Activated CD4-positive, alpha-beta T cell treated with anti-CD3 and anti-CD28 coated beads, Interleukin-2, Interleukin-4, amounts not matched to agents 100 ng/mL and 50 ng/mL, durations not matched to agents 16 hours and 8 hours (primary cell): ENCODE results near the gene PYGB.

Experiments
- DNase-seq: peaks from one replicate; pipeline ENCODE4 v3.0.0-alpha.2; 2020; ENCODE audit warnings: low spot score

Gene PYGB

DNA sequence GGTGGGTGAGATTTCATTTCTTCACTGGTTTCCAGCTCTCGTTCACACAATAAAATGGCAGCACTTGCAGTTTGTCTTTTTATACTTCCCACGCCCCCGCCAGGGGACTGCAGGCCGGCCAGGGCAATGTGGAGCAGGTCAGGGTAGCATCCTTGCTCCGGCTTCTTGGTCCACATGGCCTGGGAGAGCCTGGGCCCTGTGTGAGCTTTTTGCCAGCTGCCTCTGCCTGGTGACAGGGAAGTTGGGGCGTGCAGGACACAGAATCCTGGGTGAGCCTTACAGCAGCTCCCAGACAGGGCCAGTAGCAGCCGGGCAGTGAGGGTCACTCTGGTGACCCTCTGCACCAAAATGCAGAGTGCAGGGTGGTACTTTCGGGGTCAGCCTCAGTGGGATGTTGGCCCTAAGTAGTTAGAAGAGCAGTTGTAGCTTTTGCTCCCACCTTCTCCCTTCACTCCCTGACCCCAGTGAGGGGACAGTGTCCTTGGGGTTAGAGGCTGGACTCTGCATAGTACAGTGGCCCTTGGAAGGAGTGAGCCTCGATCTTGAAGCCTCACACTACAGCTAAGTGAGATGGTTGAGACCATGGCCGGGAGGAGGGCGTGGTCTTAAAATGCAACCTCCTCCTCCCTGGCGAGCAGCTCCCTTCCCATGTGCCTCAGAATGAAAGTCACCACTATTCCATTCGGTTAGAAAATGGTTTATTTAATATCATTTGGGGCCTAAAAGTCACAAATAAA, 23.8 kb downstream of the PYGB start:
- DNase-seq: no peak

- no peak for DNase-seq
These were observed 24.5 kb downstream of the PYGB start for GRCh38 chr20:25272223-25273000.

DNA sequence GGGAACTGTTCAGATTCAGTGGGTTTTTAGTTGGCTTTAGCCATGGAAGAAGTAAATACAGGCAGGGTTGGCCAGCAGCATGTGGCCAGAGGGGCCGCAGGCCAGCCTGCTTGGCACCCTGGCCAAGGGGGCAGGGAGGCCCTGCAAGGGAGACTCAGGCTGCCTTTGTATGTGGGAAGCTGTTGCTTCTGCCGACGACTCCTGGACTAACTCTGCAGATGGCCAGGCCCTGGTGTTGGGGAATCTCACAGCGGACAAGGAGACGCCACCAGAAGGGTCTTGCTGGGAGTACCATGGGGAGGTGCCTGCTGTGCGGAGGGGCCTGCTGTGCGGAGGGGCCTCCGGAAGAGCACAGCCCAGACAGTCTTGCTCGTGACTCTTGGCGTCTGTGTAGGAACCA, 25.2 kb downstream of the PYGB start:
- DNase-seq: no peak

GRCh38 chr20:25273541-25274358, 25.9 kb downstream of the PYGB start:
- DNase-seq: no peak

DNA sequence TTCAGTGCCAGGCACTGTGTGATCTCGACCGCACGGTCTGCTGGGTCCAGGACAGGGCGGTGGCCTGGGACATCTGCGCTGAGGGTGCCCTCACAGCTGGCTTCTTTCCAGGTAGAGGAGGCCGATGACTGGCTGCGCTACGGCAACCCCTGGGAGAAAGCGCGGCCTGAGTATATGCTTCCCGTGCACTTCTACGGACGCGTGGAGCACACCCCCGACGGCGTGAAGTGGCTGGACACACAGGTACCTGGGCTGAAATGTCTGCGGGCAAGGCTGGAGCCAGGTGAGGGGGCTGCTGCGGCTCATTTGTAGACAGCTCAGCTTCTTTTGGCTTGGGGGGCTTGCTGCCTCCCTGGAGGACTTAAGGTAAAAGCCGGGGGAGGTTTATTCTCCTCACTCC, 26.6 kb downstream of the PYGB start:
- no peak for DNase-seq

DNA sequence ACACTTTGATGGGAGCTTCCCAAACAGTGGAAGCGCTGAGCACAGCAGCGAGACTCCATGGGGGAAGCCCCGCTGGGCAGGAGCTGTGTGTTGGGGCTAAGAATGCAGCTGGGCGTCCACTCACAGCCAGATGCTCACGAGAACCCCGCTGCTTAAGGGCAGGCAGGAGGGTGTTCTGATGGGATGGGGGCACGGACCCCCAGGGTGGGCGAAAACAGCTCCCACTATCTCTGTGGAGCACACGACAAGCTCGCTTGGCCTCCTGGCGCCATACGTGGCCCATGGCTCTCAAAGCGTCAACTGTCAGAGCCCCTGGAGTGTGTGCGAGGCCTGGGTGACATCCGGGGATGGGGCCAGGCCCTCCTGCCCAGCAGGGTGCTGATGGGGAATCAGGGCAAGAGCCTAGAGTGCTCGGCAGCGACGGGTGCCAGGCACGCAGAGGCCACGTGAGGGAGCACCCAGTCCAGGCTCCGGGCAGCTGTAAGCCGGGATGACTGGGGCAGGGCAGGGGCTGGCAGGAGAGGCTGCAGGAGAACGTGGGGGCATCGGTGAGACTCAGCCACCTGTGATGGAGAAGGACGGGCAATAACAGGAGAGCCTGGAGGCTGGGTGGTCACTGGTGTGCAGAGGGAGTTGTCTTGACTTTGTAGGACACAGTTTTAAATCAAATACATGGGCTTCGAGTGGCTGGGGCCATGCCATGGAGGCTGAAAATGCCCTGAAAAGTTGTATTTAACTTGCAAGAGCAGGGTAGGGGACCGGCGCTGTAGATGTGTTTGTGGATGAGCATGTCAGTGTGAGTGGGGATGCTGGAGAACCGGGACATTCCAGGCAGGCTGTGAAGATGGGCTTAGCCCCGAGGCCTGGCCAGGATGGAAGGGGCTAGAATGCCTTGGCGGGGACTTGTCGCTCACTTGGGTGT, 27.3 kb downstream of the PYGB start:
- no peak for DNase-seq

DNA sequence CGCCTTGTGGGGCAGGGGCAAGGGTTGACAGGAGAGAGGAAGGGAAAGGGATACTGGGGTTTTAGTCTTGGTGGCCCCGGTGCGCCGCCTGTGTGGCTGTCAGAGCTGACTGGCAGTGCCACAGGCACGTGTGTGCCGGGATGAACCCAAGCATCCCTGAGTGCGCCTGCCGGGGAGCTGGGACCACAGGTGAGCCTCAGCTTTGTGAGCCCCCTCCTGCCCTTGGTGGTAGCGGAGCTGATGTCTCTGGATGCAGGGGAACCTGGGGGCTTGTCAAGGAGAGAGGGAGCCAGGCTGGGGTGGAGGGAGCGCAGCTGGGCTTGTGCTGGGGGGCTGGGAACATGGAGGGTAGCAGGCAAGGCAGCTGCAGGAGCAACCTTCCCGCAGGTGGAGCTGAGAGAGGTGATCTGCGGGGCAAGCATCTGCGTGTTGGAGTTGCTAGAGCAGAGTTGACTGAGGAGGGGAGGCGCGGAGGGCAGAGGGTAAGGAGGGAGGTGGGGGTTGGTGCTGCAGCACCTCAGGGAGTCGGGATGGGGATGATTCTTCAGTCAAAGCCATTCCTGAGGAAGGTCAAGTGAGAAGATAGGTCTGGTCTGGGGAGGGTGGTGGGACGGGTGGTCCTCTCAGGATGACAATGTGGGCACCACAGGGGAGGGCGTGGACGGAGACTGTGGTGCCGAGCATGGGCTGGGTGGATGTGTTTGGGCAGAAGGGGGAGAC, 28.1 kb downstream of the PYGB start:
- no peak for DNase-seq

DNA sequence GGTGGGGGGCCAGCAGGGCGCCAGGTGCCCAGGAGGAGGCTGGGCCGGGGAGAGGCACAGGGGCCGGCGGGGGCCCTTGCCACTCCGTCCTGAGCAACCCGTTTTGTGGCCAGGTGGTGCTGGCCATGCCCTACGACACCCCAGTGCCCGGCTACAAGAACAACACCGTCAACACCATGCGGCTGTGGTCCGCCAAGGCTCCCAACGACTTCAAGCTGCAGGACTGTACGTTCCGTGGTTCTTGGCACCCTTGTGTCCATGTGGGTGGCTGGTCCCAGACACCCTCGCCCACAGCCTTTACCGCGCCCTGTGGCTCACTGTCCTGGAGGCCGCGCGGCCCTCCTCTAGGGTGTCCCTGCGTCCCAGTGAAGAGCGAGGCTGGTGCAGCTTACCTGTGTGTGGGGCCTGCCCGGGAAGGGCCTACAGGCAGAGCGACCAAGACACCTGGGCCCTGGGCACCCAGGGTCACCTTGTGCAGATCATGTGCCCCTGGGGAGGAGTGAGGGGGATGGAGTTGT, 28.7 kb downstream of the PYGB start:
- DNase-seq: no peak

DNA sequence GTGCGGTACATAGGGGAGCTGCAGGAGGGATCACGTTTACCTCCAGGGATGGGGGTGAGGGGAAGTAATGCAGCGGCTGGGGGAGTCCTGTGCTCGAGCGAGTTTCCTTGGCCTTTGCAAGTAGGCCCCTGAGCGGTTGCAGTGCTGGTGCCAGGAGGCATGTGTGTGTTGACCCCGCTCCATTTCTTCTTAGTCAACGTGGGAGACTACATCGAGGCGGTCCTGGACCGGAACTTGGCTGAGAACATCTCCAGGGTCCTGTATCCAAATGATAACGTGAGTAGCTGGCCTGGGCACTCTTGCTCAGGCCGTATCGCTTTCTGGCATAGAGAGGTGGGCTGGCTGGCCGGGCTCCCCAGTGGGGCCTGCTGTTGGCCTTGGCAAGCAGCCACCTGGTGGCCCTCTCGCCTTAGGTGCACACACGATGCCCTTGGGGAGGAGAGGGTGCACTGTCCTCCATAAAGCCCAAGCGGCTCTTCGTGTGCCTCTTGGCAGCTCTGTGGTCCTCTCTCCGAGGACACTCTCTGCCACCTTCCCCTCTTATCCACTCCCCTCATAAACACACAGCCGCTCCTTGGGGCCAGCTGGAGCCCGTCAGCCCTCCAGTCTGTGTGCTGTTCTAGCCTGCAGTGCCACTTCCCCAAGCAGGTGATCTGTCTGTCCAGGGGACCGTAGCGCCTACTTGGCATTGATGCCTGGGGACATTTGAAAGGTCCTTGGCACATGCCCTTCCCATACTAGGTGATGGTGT, 29.3 kb downstream of the PYGB start:
- no peak for DNase-seq

GRCh38 chr20:25277941-25278521, 30.1 kb downstream of the PYGB start:
- no peak for DNase-seq

GRCh38 chr20:25278636-25279361, 30.9 kb downstream of the PYGB start:
- DNase-seq: no peak

- DNase-seq: no peak
These were observed 31.5 kb downstream of the PYGB start for GRCh38 chr20:25279403-25279802.

DNA sequence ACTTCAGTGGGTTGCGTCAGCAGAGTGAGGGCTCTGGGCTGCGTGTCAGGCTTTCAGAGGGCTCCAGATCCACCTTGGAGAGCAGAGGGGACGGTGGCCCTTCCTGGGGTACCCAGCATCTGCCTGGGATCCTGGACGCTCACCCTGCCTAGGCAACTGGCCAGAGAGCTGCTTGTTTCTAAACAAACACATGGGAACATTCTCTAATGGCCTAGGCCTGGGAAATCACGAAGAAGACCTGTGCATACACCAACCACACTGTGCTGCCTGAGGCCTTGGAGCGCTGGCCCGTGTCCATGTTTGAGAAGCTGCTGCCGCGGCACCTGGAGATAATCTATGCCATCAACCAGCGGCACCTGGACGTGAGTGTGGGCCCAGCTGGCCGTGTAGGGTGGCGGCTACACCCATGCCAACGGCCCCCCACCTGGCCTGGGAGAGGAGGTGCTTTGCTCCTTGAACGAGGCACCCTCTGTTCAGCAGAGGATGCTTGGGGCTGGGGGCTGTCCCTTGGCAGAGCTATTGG, 32.2 kb downstream of the PYGB start:
- DNase-seq: no peak

DNA sequence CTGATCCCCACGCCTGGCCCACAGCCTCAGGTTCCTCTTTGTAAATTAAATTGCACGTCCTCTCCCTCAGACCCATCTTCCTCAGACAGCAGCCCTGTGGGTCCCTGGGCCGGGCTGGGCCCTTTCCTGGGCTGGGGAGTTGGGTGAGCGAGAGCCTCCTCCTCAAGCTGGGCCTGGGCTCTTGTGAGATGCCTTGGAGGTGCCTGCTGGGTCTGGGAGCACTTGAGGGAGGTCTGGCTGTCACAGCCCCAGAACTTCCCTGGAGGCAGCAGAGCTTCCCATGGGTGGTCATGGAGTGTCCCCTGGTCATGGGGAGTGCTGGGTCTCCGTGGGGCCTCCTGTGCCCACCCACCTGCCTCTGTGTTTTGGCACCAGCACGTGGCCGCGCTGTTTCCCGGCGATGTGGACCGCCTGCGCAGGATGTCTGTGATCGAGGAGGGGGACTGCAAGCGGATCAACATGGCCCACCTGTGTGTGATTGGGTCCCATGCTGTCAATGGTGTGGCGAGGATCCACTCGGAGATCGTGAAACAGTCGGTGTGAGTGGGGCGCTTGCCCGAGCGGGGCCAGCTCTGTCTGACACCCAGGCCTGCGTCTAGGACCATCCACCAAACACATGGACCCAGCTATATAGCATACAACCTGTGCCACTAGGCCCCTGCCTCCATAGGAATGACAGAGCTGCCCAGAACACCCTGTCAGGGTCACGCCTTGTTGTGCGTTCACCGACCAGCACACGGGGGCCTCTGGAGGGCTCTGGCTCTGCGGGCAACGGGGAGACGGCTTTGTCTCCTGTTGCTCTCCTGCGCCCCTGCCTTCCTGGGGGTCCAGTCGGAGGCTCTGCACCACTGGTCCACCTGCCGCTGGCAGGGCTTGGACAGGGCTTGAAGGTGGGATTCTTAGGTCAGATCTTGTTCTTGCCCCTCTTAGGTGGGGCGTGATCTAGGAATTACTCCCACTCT, 33.0 kb downstream of the PYGB start:
- no peak for DNase-seq

DNA sequence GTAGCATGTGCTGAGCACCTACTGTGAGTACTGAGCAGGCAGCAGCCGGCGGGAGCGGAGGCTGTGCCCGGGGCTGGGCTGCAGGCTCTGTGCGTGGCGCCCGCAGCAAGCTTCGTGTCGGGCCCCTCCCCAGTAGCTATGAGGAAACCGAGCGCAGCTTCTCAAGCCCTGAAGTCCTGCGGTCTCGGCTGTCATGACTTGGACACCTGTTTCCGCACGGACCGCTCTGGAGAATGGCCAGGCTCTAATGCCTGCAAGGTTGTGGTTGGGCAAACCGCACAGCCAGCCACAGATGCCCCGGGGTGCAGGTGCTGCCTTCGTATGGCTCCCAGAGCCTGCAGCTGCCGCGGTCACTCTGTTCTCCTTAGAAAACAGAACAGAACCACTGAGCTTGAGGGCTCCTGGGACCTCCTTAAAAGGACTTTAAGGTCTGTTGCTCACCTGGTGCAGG, 33.7 kb downstream of the PYGB start:
- no peak for DNase-seq

DNA sequence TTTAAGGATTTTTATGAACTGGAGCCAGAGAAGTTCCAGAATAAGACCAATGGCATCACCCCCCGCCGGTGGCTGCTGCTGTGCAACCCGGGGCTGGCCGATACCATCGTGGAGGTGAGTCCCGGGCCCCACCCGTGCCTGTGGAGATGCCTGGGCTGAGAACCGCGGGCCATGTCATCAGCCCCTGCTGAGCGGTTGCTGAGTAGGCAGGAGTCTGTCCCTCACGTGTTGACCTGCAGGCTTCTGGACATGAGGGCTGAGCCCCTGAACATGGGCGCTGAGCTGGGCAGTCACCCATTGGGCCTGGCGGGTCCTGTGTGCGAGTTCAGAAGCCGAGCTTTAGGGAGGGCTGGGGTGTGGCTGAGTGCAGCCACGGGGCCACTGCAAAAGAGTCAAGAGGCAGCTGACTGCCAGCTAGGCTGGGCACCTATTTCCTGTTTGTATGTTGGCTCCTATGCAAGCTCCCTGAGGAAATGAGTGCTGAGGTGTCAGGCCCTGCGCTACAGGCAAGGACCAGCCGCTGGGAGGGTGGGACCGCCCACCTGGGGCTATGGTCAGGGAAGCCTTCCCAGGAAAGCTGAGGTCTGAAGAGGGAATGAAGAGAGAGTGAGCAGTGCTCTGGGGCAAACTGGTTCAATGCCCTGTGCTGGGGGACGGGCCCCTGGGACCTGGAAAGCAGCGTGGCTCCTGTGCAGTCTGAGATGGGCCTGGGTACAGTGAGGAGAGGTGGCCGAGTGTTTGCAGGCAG, 34.3 kb downstream of the PYGB start:
- DNase-seq: no peak

GRCh38 chr20:25282796-25283195, 34.9 kb downstream of the PYGB start:
- no peak for DNase-seq
